GM23338 (cell line): Measurements from ENCODE around the gene PLEKHG2.

ENCODE experiments used
- CREB1 ChIP-seq: fragments of 250-450 bp; sonication (Bioruptor Pico); IDR thresholded peaks from 2 replicates; pipeline ENCODE4 v1.5.0; 2020; ENCODE audit warnings: low read depth, mild to moderate bottlenecking, moderate library complexity
- EZH2 ChIP-seq: fragments of 200-600 bp; sonication (generic); IDR thresholded peaks from one replicate; pipeline ENCODE4 v1.8.0; 2017; ENCODE audit warnings: antibody characterized with exemption, mild to moderate bottlenecking, low read depth; ENCODE audit not compliant: unreplicated experiment
- EZH2phosphoT487 ChIP-seq: fragments of 200-600 bp; sonication (generic); IDR thresholded peaks from one replicate; pipeline ENCODE4 v1.8.1; 2018; ENCODE audit warnings: antibody characterized with exemption; ENCODE audit not compliant: unreplicated experiment
- JUNB ChIP-seq: IDR thresholded peaks from one replicate; pipeline ENCODE4 v1.6.1; 2016; ENCODE audit warnings: antibody characterized with exemption; ENCODE audit not compliant: unreplicated experiment
- POLR2AphosphoS5 ChIP-seq: IDR thresholded peaks from 2 replicates; pipeline ENCODE4 v1.6.1; 2016; ENCODE audit warnings: antibody characterized with exemption, low read depth
- STAT1 ChIP-seq: IDR thresholded peaks from one replicate; pipeline ENCODE4 v1.6.1; 2016; ENCODE audit warnings: antibody characterized with exemption; ENCODE audit not compliant: unreplicated experiment
- ZNF331 ChIP-seq: fragments of 250-450 bp; sonication (Bioruptor Pico); IDR thresholded peaks from 2 replicates; pipeline ENCODE4 v1.5.0; 2020; ENCODE audit warnings: low read depth, mild to moderate bottlenecking, moderate library complexity
- TF ChIP-seq, protein P1 (sequence below), 2 experiments: fragments of 200-600 bp in 1 of 2; sonication (generic) in 1 of 2; conservative IDR thresholded peaks; 2 replicates each; pipeline versions ENCODE4 v1.5.1 to v1.6.1; 2016 to 2017; ENCODE audit warnings: antibody characterized with exemption in 2 of 2, low read depth in 2 of 2, mild to moderate bottlenecking in 2 of 2, moderate library complexity in 1 of 2
- TF ChIP-seq, protein P2 (sequence below): IDR thresholded peaks from one replicate; pipeline ENCODE4 v1.6.1; 2018; ENCODE audit warnings: antibody characterized with exemption; ENCODE audit not compliant: unreplicated experiment
- TF ChIP-seq, protein P3 (sequence below): fragments of 250-450 bp; sonication (Bioruptor Pico); IDR thresholded peaks from 2 replicates; pipeline ENCODE4 v1.5.0; 2020; ENCODE audit warnings: mild to moderate bottlenecking, moderate library complexity
- TF ChIP-seq, protein P4 (sequence below): IDR thresholded peaks from 2 replicates; pipeline ENCODE4 v1.6.1; 2016; ENCODE audit warnings: antibody characterized with exemption

DNA sequence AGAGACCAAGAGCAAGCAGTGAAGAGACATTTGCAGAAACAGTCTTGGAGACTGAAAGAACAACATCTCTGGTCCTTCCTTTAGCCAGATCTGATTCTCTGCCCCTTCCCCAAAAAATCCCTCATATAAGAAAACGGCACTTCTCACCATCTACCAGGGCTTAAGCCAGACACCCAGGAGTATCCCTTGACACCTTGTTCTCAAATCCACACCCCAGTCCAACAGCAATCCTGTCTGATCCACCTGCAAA is 1.7 kb upstream of the PLEKHG2 start:
- TF ChIP-seq, protein P1, sequence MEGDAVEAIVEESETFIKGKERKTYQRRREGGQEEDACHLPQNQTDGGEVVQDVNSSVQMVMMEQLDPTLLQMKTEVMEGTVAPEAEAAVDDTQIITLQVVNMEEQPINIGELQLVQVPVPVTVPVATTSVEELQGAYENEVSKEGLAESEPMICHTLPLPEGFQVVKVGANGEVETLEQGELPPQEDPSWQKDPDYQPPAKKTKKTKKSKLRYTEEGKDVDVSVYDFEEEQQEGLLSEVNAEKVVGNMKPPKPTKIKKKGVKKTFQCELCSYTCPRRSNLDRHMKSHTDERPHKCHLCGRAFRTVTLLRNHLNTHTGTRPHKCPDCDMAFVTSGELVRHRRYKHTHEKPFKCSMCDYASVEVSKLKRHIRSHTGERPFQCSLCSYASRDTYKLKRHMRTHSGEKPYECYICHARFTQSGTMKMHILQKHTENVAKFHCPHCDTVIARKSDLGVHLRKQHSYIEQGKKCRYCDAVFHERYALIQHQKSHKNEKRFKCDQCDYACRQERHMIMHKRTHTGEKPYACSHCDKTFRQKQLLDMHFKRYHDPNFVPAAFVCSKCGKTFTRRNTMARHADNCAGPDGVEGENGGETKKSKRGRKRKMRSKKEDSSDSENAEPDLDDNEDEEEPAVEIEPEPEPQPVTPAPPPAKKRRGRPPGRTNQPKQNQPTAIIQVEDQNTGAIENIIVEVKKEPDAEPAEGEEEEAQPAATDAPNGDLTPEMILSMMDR (conservative IDR thresholded peaks at IDR 0.05; ENCODE audit: low read depth in 2 of 2): no peak
- TF ChIP-seq, protein P2, sequence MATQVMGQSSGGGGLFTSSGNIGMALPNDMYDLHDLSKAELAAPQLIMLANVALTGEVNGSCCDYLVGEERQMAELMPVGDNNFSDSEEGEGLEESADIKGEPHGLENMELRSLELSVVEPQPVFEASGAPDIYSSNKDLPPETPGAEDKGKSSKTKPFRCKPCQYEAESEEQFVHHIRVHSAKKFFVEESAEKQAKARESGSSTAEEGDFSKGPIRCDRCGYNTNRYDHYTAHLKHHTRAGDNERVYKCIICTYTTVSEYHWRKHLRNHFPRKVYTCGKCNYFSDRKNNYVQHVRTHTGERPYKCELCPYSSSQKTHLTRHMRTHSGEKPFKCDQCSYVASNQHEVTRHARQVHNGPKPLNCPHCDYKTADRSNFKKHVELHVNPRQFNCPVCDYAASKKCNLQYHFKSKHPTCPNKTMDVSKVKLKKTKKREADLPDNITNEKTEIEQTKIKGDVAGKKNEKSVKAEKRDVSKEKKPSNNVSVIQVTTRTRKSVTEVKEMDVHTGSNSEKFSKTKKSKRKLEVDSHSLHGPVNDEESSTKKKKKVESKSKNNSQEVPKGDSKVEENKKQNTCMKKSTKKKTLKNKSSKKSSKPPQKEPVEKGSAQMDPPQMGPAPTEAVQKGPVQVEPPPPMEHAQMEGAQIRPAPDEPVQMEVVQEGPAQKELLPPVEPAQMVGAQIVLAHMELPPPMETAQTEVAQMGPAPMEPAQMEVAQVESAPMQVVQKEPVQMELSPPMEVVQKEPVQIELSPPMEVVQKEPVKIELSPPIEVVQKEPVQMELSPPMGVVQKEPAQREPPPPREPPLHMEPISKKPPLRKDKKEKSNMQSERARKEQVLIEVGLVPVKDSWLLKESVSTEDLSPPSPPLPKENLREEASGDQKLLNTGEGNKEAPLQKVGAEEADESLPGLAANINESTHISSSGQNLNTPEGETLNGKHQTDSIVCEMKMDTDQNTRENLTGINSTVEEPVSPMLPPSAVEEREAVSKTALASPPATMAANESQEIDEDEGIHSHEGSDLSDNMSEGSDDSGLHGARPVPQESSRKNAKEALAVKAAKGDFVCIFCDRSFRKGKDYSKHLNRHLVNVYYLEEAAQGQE: no peak
- TF ChIP-seq EZH2: no peak
- TF ChIP-seq POLR2AphosphoS5: no peak
- no peak for TF ChIP-seq JUNB
- TF ChIP-seq CREB1 (CRISPR knock-in tag): no peak
- TF ChIP-seq EZH2phosphoT487: no peak
- TF ChIP-seq, protein P3, sequence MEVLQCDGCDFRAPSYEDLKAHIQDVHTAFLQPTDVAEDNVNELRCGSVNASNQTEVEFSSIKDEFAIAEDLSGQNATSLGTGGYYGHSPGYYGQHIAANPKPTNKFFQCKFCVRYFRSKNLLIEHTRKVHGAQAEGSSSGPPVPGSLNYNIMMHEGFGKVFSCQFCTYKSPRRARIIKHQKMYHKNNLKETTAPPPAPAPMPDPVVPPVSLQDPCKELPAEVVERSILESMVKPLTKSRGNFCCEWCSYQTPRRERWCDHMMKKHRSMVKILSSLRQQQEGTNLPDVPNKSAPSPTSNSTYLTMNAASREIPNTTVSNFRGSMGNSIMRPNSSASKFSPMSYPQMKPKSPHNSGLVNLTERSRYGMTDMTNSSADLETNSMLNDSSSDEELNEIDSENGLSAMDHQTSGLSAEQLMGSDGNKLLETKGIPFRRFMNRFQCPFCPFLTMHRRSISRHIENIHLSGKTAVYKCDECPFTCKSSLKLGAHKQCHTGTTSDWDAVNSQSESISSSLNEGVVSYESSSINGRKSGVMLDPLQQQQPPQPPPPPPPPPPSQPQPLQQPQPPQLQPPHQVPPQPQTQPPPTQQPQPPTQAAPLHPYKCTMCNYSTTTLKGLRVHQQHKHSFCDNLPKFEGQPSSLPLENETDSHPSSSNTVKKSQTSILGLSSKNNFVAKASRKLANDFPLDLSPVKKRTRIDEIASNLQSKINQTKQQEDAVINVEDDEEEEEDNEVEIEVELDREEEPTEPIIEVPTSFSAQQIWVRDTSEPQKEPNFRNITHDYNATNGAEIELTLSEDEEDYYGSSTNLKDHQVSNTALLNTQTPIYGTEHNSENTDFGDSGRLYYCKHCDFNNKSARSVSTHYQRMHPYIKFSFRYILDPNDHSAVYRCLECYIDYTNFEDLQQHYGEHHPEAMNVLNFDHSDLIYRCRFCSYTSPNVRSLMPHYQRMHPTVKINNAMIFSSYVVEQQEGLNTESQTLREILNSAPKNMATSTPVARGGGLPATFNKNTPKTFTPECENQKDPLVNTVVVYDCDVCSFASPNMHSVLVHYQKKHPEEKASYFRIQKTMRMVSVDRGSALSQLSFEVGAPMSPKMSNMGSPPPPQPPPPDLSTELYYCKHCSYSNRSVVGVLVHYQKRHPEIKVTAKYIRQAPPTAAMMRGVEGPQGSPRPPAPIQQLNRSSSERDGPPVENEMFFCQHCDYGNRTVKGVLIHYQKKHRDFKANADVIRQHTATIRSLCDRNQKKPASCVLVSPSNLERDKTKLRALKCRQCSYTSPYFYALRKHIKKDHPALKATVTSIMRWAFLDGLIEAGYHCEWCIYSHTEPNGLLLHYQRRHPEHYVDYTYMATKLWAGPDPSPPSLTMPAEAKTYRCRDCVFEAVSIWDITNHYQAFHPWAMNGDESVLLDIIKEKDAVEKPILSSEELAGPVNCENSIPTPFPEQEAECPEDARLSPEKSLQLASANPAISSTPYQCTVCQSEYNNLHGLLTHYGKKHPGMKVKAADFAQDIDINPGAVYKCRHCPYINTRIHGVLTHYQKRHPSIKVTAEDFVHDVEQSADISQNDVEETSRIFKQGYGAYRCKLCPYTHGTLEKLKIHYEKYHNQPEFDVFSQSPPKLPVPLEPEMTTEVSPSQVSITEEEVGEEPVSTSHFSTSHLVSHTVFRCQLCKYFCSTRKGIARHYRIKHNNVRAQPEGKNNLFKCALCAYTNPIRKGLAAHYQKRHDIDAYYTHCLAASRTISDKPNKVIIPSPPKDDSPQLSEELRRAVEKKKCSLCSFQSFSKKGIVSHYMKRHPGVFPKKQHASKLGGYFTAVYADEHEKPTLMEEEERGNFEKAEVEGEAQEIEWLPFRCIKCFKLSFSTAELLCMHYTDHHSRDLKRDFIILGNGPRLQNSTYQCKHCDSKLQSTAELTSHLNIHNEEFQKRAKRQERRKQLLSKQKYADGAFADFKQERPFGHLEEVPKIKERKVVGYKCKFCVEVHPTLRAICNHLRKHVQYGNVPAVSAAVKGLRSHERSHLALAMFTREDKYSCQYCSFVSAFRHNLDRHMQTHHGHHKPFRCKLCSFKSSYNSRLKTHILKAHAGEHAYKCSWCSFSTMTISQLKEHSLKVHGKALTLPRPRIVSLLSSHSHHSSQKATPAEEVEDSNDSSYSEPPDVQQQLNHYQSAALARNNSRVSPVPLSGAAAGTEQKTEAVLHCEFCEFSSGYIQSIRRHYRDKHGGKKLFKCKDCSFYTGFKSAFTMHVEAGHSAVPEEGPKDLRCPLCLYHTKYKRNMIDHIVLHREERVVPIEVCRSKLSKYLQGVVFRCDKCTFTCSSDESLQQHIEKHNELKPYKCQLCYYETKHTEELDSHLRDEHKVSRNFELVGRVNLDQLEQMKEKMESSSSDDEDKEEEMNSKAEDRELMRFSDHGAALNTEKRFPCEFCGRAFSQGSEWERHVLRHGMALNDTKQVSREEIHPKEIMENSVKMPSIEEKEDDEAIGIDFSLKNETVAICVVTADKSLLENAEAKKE (CRISPR knock-in tag): no peak
- no peak for TF ChIP-seq ZNF331 (CRISPR knock-in tag)
- no peak for TF ChIP-seq STAT1
- TF ChIP-seq, protein P4, sequence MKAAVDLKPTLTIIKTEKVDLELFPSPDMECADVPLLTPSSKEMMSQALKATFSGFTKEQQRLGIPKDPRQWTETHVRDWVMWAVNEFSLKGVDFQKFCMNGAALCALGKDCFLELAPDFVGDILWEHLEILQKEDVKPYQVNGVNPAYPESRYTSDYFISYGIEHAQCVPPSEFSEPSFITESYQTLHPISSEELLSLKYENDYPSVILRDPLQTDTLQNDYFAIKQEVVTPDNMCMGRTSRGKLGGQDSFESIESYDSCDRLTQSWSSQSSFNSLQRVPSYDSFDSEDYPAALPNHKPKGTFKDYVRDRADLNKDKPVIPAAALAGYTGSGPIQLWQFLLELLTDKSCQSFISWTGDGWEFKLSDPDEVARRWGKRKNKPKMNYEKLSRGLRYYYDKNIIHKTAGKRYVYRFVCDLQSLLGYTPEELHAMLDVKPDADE: no peak
